Calu3 (cell line): ENCODE data around the gene TMEM263. TPM values are rescaled to one million over a fixed set of nuclear protein-coding genes. Genes with fewer than 3 reads are reported as not detected.
A peak's percentile ranks its signal among the peaks of the same experiment; 100 is the strongest.

ENCODE experiments used
- BruUV-seq: library from RNA; stranded (reverse); fragments of 400-500 nt; replicated peaks from 2 replicates; lab custom pipeline; 2021; lab: Mats Ljungman, UMichigan
- CTCF ChIA-PET: fragments of 300-600 bp; sonication (Branson Sonifier 250); formaldehyde crosslinking; loops from one replicate; lab custom pipeline; 2022; ENCODE audit warnings: antibody characterized with exemption; lab: Charles Lee
- DNase-seq: peaks from one replicate; pipeline ENCODE4 v3.0.0; 2022
- H3K27ac Mint-ChIP-seq: one replicate; pipeline ENCODE4 v1.8.0; 2022; ENCODE audit warnings: mixed read lengths; ENCODE audit not compliant: unreplicated experiment
- H3K27me3 Mint-ChIP-seq: one replicate; pipeline ENCODE4 v1.8.0; 2022; ENCODE audit warnings: mixed read lengths; ENCODE audit not compliant: unreplicated experiment
- H3K36me3 Mint-ChIP-seq: one replicate; pipeline ENCODE4 v1.8.0; 2022; ENCODE audit warnings: mild to moderate bottlenecking, moderate library complexity, mixed read lengths; ENCODE audit not compliant: insufficient read depth, unreplicated experiment
- H3K4me1 Mint-ChIP-seq: one replicate; pipeline ENCODE4 v1.8.0; 2022; ENCODE audit warnings: mild to moderate bottlenecking, low read depth, mixed read lengths; ENCODE audit not compliant: unreplicated experiment
- H3K4me3 Mint-ChIP-seq: one replicate; pipeline ENCODE4 v1.8.0; 2022; ENCODE audit warnings: mild to moderate bottlenecking, low read depth, moderate library complexity, mixed read lengths; ENCODE audit not compliant: unreplicated experiment
- H3K9me3 Mint-ChIP-seq: one replicate; pipeline ENCODE4 v1.8.0; 2022; ENCODE audit warnings: low read depth, mixed read lengths; ENCODE audit not compliant: unreplicated experiment
- CTCF ChIP-seq: fragments of 200-600 bp; IDR thresholded peaks from one replicate; pipeline ENCODE4 v1.8.0; 2022; ENCODE audit warnings: antibody characterized with exemption; ENCODE audit not compliant: unreplicated experiment
- intact Hi-C: fragments of 100-400 bp; cut with micrococcal nuclease; formaldehyde crosslinking; loops from one replicate; pipeline ENCODE4 v1.10.0; 2022; ENCODE audit not compliant: unreplicated experiment
- total RNA-seq: library from RNA; stranded (reverse); gene quantifications from 2 replicates; pipeline ENCODE4 v1.2.3, GENCODE V29; 2022

TMEM263 gene
- total RNA-seq, 1 experiment from 2014 or later = 46.3 TPM

GRCh38 chr12:107007411-107007810 lies 51.7 kb downstream of the TMEM263 start:
- intact Hi-C loops = no loop called here
- no peak for TF ChIP-seq CTCF
- Mint-ChIP-seq H3K4me1 (no peaks in the 10 kb centered on the region), H3K9me3 (no peaks in the 10 kb centered on the region), H3K27ac (no peak overlapping the region), H3K27me3 (no peaks in the 10 kb centered on the region), H3K4me3 (no peak overlapping the region), H3K36me3 (no peaks in the 10 kb centered on the region)
- BruUV-seq = no TSS peak
- CTCF ChIA-PET = no interaction called here
- no peak for DNase-seq

- H3K4me3 Mint-ChIP-seq = no peak overlapping the region
- H3K27ac Mint-ChIP-seq = no peak overlapping the region
- DNase-seq = no peak
- no peaks in the 10 kb centered on the region for H3K4me1 Mint-ChIP-seq
- CTCF ChIA-PET = no interaction called here
- BruUV-seq = no TSS peak
- no peak for TF ChIP-seq CTCF
- intact Hi-C loops = no loop called here
- H3K9me3 Mint-ChIP-seq = no peaks in the 10 kb centered on the region
- H3K36me3 Mint-ChIP-seq = no peaks in the 10 kb centered on the region
- no peaks in the 10 kb centered on the region for H3K27me3 Mint-ChIP-seq
Measured at GRCh38 chr12:107011519-107011918, 55.8 kb downstream of the TMEM263 start.

- Mint-ChIP-seq H3K4me1 (no peaks in the 10 kb centered on the region), H3K4me3 (no peak overlapping the region), H3K27me3 (no peaks in the 10 kb centered on the region), H3K36me3 (no peaks in the 10 kb centered on the region), H3K9me3 (no peaks in the 10 kb centered on the region), H3K27ac (no peak overlapping the region)
- no TSS peak for BruUV-seq
- no peak for TF ChIP-seq CTCF
- intact Hi-C loops = no loop called here
- no peak for DNase-seq
- CTCF ChIA-PET = interaction anchor here (1.6 kb wide), 1 partner anchor 92 kb away, joined by 8 read pairs; no protein-coding TSS in a partner anchor
Measured at GRCh38 chr12:107012736-107013425, 57.2 kb downstream of the TMEM263 start.

GRCh38 chr12:107014055-107014454 lies 58.3 kb downstream of the TMEM263 start:
- H3K9me3 Mint-ChIP-seq = no peaks in the 10 kb centered on the region
- DNase-seq = peak; percentile 71
- H3K27ac Mint-ChIP-seq = no peak overlapping the region
- intact Hi-C loops = loop anchor here (1.0 kb wide), 1 partner anchor 78 kb away; no protein-coding TSS in a partner anchor
- H3K4me1 Mint-ChIP-seq = no peaks in the 10 kb centered on the region
- no TSS peak for BruUV-seq
- no peaks in the 10 kb centered on the region for H3K36me3 Mint-ChIP-seq
- no peak overlapping the region for H3K4me3 Mint-ChIP-seq
- no peaks in the 10 kb centered on the region for H3K27me3 Mint-ChIP-seq
- CTCF ChIA-PET = interaction anchor here (0.8 to 1.6 kb wide), 2 partner anchors 52 to 91 kb away, joined by 3 to 8 read pairs; no protein-coding TSS in a partner anchor
- TF ChIP-seq CTCF = peak; percentile 53
